Left colon (tissue), 2 donors: ENCODE results near the gene SMIM13. TPM values are rescaled to one million over a fixed set of nuclear protein-coding genes. Genes with fewer than 3 reads are reported as not detected.
A peak's percentile ranks its signal among the peaks of the same experiment; 100 is the strongest.

ENCODE experiments used
- ATAC-seq: fragments of 200-7000 bp; cut with Tn5 transposase; one replicate; pipeline ENCODE4 v1.9.1; 2020; ENCODE audit warnings: mild to moderate bottlenecking, moderate library complexity
- DNase-seq, 2 donors: peaks; one replicate each; pipeline ENCODE4 v3.0.0-alpha.2; 2020
- intact Hi-C, 2 donors: fragments of 100-400 bp; cut with DNase I in 1 of 2; cut with micrococcal nuclease in 1 of 2; formaldehyde crosslinking; loops; one replicate each; pipeline versions ENCODE4 v1.11.2 to v1.14.0; 2022; cut with DNase I, micrococcal nuclease
- total RNA-seq, 2 donors: library from RNA; stranded (reverse); fragmentation: NEBNext Ultra II Directional; extraction: Animal tissue kit (Norgen Biotek cat#: 25700); gene quantifications; one replicate each; pipeline ENCODE4 v1.2.1, GENCODE V29; 2021
- donor health status: DM: no; HTN: no; CAD: no.
- donor health status: DM: yes; HTN: yes; CAD: no.

The SMIM13 gene
- total RNA-seq, 2 donors from 2014 or later: 5.1 to 5.5 TPM

GRCh38 chr6:11142296-11143027, 48.8 kb downstream of the SMIM13 start:
- no peak for DNase-seq
- intact Hi-C loops: no loop called here
- no peak for ATAC-seq

- intact Hi-C loops: loop anchor here in 1 of 2 donors (2.0 kb wide), 1 partner anchor 353 kb away; no protein-coding TSS in a partner anchor
- ATAC-seq (peak; percentile 60), DNase-seq (peak; percentile 23 to 64)
These were observed 50.0 kb downstream of the SMIM13 start for GRCh38 chr6:11143394-11144371.

- ATAC-seq: peak; percentile 96
- intact Hi-C loops: loop anchor here in 1 of 2 donors (2.0 kb wide), 1 partner anchor 352 kb away; no protein-coding TSS in a partner anchor
- peak; percentile 71 to 90 for DNase-seq
These were observed 50.8 kb downstream of the SMIM13 start for GRCh38 chr6:11144393-11144851.

GRCh38 chr6:11146117-11146826, 52.6 kb downstream of the SMIM13 start:
- no peak for DNase-seq
- no peak for ATAC-seq
- intact Hi-C loops: loop anchor here in 1 of 2 donors (5.0 kb wide), 1 partner anchor 351 kb away; no protein-coding TSS in a partner anchor

- intact Hi-C loops: loop anchor here in 1 of 2 donors (5.0 kb wide), 1 partner anchor 348 kb away; no protein-coding TSS in a partner anchor
These were observed 55.9 kb downstream of the SMIM13 start for GRCh38 chr6:11149551-11149950.

GRCh38 chr6:11151488-11151887, 57.9 kb downstream of the SMIM13 start:
- DNase-seq: no peak
- intact Hi-C loops: no loop called here
- ATAC-seq: no peak

More at GRCh38 chr6:11149551-11149950, 55.9 kb downstream of the SMIM13 start:
- ATAC-seq (no peak), DNase-seq (no peak)

- intact Hi-C loops: no loop called here
- no peak for ATAC-seq
These were observed 58.9 kb downstream of the SMIM13 start for GRCh38 chr6:11152581-11152980.

GRCh38 chr6:11153447-11153846, 59.8 kb downstream of the SMIM13 start:
- ATAC-seq: no peak
- intact Hi-C loops: no loop called here
- DNase-seq: no peak

More at GRCh38 chr6:11152581-11152980, 58.9 kb downstream of the SMIM13 start:
- no peak for DNase-seq

GRCh38 chr6:11155589-11155988, 62.0 kb downstream of the SMIM13 start:
- no peak for DNase-seq
- intact Hi-C loops: no loop called here
- ATAC-seq: no peak

- DNase-seq (no peak), ATAC-seq (no peak)
- intact Hi-C loops: no loop called here
These were observed 66.6 kb downstream of the SMIM13 start for GRCh38 chr6:11160199-11160598.

- ATAC-seq: no peak
- no peak for DNase-seq
- intact Hi-C loops: no loop called here
These were observed 67.7 kb downstream of the SMIM13 start for GRCh38 chr6:11161031-11161956.

GRCh38 chr6:11162262-11162661, 68.6 kb downstream of the SMIM13 start:
- no peak for DNase-seq
- no peak for ATAC-seq
- intact Hi-C loops: no loop called here

GRCh38 chr6:11163932-11164331, 70.3 kb downstream of the SMIM13 start:
- intact Hi-C loops: no loop called here
- DNase-seq (no peak), ATAC-seq (no peak)

GRCh38 chr6:11164717-11165646, 71.3 kb downstream of the SMIM13 start:
- no peak for DNase-seq
- intact Hi-C loops: no loop called here
- no peak for ATAC-seq

- ATAC-seq (no peak), DNase-seq (no peak)
- intact Hi-C loops: no loop called here
These were observed 73.3 kb downstream of the SMIM13 start for GRCh38 chr6:11166948-11167347.

GRCh38 chr6:11168091-11168635, 74.5 kb downstream of the SMIM13 start:
- intact Hi-C loops: no loop called here
- no peak for ATAC-seq
- no peak for DNase-seq
